Fibroblast of gingiva (primary cell): ENCODE data around the gene HMGCLL1.
A peak's percentile ranks its signal among the peaks of the same experiment; 100 is the strongest.

Experiments
- DNase-seq: peaks from one replicate; pipeline ENCODE4 v3.0.0-alpha.2; 2011; ENCODE audit warnings: low read depth

The HMGCLL1 gene

DNA sequence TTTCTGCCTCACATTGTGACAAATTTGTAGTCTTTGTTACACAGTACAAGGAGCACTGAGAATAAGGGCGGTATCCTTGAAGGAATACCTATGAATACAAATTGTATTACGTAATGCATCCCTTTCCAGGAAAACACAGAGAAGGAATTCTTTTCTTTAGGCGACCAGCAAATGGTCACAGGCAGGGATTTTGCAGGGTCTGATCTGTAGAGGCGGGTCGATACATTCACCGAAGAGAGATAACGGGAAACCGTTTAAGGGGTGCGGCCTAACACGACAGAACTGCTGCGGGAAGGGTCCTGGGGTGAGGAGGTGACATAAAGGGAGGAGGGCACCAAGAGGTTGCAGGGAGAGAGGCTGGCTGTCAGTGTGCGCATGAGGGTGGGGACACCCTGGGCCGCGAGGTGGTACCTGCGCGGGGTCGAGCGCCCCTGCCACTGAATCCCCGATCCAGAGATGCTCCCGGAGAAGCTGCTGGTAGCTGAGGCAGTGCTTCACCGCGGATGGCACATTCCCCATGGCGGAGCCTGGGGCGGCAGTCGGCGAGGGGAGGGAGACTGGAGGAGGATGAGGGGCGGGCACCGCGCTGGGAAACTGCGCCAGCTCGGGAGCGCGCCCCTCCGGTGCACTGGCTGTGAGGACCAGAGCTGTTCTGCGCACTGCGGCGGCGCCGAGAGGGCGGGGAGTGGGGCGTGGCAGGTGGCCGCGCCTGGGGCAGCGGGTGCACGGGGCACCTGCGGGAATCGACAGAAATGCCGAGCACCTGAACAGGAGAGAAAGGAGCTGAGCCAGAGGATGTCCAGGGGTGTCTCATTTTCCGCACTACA lies at the start of gene HMGCLL1:
HMGCLL1 (minus strand) TSS at position 656 of the 827 bp plus-strand sequence; CDS start at position 519, 137 bp downstream.
- peak; percentile 3 for DNase-seq

DNA sequence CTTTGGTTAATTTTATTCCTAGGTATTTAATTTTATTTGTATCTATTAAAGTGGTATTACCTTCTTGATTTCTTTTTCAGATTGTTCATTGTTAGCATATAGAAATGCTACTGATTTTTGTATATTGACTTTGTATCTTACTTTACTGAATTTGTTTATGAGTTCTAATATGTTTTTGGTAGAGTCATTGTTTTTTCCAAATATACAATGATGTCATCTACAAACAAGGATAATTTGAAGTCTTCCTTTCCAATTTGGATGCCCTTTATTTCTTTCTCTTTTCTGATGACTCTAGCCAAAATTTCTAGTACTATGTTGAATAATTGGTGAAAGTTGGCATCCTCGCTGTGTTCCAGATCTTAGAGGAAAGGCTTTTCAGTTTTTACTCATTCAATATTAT lies 43.0 kb upstream of the HMGCLL1 start:
- no peak for DNase-seq

DNA sequence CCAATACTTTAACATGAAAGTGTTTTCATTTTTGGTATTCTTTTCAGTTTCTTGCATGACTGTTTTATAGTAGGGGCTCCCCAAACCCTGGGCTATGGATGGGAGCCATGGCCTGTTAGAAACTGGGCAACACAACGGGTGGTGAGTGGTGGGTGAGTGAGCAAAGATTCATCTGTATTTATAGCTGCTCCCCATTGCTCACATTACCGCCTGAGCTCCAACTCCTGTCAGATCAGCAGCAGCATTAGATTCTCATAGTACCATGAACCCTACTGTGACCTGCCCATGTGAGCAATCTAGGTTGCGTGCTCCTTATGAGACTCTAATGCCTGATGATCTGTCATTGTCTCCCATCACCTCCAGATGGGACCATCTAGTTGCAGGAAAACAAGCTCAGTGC lies 42.3 kb upstream of the HMGCLL1 start:
- DNase-seq: no peak

DNA sequence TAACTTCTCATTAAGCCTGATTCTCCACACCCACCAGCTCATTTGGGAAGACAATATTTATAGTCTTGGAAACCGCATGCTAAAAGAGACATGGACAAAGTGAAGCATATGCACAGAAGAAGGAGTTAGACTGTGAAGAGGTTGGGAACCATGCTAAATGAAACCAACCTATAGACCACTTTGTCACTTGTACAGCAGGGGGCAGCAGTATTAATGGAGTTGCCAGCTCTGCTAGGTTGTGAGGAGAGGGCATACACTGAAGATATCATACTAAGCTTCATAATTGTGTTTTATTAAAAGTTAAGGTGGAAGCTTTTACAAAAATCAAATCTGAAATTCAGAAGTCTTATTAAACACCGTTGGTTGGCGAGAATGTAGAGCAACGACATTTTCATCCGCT lies 38.3 kb upstream of the HMGCLL1 start:
- DNase-seq: no peak

DNA sequence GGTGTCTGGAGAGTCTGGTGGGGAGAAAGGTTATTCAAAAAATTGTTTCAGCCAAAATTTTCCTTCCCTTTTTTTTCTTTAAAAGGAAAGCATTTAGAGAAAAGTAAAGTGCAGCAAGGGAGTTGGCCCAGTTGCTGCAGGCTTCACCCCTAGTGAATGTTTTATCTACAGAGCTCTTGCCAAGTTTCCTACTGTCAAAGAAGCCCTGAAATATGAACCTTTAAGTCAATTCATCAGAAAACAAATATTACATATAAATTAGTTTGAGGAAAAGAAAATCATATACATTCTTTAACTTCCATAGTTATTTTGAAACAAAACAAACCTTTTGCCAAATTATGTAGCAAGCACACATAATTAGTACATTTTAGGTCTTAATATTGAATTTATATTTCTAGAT lies 25.0 kb upstream of the HMGCLL1 start:
- no peak for DNase-seq

DNA sequence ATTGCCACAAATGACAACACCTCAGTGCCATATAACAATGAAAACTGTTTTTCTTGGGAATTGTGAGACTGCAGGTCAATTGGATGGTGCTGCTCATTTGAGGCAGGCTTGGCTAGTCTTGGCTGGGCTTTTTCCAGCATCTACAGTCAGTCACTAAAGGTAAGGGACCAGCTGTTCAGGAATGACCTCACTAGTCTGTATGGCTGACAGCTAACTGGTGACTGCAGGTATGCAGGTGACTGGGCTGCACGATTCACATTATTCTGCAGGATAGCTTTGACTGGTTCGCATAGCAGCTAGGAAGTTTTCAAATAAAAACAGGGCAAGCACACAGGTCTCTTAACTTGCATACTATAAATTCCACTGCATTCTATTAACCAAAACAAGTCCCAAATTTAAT lies 22.1 kb upstream of the HMGCLL1 start:
- DNase-seq: no peak

DNA sequence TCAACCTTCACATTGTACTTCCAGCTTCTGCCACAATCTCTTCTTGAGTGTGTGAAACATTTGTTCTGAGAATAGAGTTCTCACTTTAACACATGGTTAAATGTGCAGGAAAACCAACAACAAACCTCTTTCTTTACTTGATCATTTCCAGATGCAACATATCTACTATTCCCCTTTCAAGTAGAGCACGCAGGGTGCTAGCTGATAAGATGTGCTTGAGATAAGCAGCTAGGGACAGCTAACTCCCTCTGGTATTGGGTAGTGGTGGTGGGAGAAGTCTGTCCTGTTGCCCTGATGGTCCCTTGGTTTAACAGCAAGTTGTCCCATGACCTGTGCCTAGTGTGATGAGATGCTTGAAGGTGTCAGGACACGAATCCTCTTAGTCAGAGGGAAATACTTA lies 15.4 kb upstream of the HMGCLL1 start:
- DNase-seq: no peak

DNA sequence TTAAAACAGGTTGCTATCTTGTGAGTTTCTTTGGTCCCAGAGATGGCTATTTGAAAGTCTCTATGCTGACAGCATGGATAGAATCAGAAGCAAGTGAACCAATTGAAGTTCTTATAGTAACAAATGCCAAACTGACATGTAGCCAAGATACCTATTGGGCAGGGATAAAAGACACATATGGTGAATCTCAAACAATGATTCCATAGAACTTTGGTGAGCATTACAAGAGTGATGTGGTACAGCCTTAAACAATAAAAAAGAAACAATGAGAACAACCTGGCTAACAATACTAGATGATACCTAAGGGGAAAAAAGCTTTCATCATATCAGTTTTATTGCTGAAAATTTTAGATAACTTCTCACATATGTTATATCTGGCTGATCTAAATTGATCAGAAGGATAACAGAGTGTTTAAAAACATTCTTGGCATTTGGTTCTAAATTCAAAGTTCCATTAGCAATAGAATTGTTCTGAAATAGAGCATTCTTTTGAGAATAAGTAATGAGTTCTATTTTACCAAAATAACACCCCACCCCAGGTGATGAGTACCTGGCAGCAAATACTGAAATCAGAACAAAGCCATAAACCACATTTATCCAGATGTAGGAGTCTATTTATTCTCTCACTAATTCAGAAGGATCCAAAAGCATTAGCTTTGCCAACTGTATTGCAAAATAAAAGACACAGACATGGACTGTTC lies 5.8 kb upstream of the HMGCLL1 start:
- no peak for DNase-seq

DNA sequence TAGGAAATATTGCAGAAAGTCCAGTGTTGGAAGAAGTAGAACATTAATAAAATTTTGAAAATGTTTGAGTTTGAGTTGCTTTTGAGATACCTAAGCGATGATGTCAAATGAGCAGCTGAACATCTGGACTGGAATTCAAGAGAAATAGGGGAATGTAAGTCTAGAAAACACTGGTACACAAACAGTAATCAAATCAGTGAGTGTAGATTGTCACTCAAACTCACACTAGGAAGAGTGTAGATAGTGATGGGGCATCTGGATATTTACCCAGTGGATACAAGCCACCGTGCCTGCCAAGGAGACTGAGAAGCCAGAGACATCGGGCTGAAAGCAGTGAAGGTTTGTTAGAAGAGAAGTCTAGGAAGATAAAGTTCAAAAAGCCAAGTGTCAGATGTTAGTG lies 2.2 kb downstream of the HMGCLL1 start:
- DNase-seq: no peak

DNA sequence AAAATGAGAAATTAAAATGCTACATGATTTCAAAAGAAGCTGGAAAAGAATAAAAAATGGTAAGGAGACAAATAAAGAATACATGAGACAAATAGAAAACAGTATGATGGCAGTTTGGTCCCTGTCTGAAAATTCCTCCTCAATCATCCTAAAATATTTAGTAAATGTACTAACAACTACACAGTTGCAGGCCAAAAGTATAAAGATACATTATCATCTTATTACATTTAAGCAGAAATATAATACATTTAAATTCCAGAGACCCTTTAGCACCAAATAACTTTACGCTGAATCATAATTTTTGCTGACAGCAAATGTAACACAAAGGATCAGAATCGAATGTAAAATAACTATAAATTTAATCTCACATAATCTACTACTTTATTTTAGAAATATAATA lies 4.4 kb downstream of the HMGCLL1 start:
- no peak for DNase-seq

DNA sequence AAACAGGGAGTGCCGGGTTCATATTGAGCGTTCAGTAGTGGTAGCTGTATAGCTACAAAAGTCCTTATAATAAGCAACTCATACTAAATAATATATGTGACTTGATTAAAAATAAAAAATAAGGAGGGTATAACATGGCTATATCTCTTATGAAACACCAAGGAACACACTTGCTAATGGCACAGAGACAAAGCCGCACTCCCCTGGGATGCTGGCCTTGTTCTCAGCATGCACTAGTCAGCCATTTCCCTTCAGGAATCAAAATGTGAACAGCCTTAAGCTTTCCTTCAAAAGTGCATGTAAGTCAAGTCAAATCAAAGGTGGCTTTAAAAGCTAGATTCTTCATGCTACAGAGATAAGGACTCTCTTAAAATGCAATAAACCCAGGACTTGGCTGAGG lies 9.4 kb downstream of the HMGCLL1 start:
- no peak for DNase-seq

DNA sequence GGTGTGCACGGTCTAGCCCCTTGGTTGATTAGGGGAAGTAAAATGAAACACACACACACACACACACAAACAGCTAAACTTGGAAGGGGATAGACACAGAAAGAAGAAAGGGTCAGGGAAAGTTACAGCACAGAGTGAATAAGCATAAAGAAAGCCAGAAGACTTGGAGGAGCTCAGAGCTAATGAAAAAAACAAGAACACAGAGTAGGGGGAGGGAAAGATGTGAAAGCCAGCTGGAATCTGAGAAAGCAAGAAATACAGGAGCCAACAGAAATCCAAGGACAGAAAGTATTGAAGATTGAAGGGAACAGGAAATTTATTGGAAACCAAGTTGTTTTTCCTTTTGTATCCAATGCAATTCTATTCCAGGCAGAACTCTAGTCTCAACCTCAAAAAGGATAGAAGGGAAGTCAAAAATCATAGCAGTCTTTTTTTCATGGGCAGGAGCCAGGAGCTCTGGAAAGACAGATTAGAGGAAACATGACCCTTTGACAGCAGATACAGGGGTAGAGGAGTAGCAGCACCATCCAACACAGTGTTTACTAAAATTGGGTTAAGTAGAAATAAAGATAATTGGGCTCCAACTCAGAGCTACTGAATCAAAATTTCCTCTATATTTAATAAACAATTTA lies 10.1 kb downstream of the HMGCLL1 start:
- DNase-seq: peak; percentile 1

DNA sequence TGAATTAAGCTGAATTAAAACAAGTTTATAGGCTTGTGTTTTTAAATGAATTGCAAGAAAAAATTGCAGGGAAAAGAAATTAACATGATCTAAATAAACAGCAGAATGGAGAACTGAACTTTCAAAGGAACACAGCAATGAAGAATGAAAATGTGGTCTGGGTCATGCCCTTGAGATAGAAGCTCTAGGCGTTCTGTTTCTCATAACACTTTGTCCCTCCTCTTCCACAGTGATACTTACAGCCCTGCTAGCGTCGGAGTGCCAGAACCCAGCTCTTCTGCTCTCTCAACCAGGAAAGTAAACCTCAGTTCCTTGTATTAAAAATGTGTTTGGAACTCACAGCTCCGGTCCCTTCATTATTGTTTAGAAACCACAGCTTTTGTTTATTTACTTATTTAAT lies 11.4 kb downstream of the HMGCLL1 start:
- no peak for DNase-seq

DNA sequence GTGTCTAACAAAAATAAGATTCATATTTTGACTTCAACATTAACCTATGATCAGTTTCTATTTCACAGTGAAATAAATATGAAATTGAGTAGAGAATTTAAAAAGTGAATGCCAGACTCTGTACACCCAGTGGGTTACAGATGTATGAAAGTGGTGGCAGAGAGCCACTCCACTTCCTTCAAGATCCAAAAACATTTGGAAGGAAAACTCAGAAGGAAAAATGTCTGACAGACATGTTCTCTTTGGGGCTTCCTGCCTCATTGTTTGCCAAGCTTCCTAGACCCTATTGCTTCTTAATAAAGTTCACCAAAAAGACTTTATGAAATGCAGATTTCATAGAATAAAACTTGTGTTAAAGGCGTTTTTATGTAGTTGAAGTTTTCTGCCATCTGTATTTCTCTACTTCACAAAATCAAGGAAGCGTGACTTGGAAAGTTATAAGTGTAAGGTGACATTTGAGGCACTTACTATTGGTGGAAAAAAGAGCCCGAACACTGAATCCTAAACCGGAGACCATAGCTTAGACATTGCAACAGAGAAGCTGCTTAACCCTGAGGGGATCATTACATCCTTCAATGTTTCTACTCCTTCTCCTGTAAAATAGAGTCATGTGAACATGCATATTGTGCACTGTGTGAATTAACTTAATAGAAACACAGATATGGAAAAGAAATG lies 12.8 kb downstream of the HMGCLL1 start:
- DNase-seq: no peak

DNA sequence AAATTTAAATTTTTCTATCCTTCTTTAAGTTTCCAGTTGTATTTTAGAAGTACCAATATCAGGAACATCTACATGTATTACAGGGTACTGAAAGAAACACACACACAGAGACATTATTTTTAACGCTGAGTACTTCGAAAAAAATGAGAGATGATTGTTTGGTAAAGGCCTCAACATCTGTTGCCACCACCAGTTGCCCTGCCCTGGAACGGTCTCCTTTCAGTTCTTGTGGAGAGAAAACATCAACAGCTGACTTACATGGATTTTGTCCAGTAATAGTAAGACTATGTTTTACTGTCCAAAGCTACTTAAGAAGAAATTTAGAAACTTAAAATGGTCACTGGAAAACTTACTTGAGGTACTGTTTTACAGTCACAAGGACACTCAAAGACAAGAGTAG lies 16.7 kb downstream of the HMGCLL1 start:
- DNase-seq: no peak

DNA sequence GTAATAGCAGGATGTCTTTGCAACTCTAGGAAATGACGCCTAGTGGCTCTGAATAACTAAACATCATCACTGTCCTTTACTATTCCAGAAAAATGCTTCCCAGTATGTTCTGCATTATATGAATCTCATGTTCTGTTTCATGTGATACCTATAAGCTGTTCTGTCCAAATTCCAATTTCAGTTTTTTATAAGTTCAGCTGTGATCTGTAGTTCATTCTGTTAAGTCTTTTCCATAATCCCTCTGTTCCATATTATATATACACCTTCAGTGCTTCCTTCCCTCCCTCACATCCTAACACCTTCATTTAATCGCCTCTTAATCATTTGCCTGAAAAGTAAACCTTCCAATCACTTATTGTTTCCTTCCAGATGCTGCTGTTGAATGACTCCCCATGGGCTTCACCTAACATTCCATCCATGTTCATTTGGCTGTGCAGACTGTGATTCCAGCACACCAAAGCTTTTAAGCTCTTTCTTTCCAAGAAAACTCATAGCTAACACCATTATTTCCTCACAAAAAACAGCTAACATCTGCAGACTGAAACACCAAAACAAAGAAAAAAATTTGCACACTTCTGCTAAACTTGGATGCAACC lies 18.6 kb downstream of the HMGCLL1 start:
- no peak for DNase-seq

DNA sequence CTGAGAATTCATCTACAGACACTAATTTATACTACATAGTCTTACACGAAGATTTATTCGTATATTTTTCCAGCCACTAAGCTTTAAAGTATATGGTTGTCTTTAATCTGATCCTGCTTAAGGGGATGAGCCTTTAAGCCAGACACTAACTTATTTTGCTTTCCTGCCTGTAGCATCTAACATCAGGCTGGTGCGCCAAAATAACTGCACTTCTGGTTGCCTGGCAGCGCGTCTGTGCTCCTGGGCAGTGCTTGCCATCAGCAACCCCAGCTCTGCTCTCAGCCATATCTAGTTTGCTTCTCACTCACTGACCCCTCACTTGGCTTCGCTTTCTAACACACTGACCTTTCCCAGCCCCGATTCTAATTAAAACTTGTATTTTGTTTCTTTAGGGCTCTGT lies 21.8 kb downstream of the HMGCLL1 start:
- DNase-seq: no peak

DNA sequence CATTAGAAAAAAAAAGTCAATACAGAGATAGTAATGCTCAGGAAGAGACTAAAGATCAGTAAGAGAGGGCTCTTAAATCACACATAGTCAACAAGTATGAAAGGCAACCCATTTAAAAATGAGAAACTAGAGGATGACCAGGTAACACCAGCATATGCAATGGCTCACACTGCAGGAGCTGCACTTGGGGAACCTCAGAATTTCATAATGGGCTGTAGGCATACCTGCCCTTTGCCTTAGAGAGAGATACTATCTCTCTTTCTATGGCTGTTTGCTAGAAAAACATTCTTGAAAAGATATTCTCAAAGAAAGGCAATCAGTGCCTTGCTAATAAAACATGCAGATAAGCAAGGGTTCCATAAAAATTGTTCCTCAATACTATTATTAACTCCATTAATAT lies 33.2 kb downstream of the HMGCLL1 start:
- no peak for DNase-seq

DNA sequence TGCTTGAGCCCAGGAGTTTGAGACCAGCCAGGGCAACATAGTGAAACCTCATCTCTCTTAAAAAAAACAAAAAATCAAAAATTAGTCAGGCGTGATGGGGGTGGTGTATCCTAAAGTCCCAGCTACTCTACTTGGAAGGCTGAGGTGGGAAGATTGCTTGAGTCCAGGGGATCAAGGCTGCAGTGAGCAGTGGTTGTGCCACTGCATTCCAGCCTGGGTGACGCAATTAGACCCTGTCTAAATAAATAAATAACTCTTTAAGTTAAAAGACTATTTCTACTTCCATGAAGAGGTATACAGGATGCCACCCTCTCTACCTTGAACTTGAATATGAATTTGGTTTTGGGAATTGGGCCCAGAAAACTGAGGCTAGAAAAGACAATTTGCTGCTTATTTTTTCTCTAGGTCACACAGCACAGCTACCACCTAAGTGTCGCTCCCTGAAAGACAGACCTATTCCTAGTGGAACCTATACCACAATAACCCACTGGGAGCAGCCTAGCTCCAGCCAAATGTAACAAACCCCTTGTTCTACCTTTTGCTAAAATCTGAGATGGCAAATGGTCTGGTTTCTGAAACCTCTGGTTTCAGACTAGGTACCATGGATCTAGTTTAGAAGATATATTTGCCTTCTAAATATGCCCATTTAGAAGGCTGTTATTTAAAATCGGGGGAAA lies 35.2 kb downstream of the HMGCLL1 start:
- DNase-seq: no peak

DNA sequence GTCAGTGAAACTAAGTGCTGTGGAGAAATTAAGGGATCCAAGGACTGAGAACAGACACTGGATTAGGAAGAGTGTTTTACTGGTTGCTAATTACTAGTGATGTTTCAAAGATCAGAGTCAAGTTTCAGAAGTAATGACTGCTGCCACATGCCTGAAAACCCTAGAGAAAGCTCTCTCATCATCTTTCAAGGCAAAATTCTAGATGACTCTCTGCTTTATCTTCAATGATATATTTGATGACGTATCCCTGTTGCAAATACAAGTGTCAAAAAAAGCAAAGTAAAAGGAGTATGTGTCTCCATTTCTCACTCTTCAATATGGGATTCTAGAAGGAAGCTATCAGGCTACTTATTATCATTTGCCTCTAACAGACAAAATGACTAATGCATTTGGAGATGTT lies 38.0 kb downstream of the HMGCLL1 start:
- no peak for DNase-seq

DNA sequence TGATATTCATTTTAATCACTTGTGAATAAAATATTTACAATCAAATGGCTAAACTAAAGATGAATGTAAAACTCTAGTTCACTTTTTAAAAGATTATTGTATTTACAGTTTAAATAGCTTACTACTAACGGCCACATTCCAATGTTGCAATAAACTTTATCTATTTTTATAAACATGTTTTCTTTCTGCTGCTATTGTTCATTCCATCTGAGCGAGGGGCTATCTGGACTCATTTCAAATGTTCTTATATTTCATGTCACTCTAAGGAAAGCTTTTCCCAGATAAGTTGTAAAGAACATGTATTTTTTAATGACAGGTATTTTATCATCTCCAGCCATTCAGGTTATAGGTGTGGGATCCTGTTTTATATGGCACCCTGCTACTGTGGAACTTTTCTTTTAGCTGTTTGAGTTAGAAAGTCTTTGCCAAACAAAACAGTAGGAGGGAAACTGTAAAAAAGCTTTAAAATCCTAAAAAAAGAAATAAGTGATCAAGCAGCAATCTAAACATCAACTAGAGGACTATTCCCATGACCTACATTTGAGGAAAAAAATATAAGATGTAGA lies 42.5 kb downstream of the HMGCLL1 start:
- DNase-seq: no peak
